HG03060 (cell line): Measurements from ENCODE around the gene STARD6.
"Not testable (repeated sequence)": the region's sequence is repeated elsewhere in the genome, so short reads cannot be mapped to it uniquely, and the experiment has no call there.

Experiments
- ATAC-seq: cut with Tn5 transposase; IDR thresholded peaks from one replicate; pipeline ENCODE4 v1.9.1; 2021; ENCODE audit warnings: low read depth, moderate number of reproducible peaks; ENCODE audit not compliant: unreplicated experiment

The STARD6 gene

GRCh38 chr18:54357660-54358494 is at the start of gene STARD6, which contains the start of gene C18orf54:
Gene STARD6 (minus strand): TSS chr18:54357858. CDS start chr18:54354573, 3,285 bp downstream.
Gene C18orf54 (plus strand): TSS chr18:54357906. CDS start chr18:54360573, 2,667 bp downstream.
- ATAC-seq, result peak; percentile 79

- no peak for ATAC-seq
Measured at GRCh38 chr18:54405290-54405689, 47.6 kb upstream of the STARD6 start.

- ATAC-seq, result no peak
Measured at GRCh38 chr18:54396760-54397159, 39.1 kb upstream of the STARD6 start.

- ATAC-seq, result no peak
Measured at GRCh38 chr18:54393648-54394294, 36.1 kb upstream of the STARD6 start.

GRCh38 chr18:54392543-54393023 is 34.9 kb upstream of the STARD6 start:
- ATAC-seq, result peak; percentile 51

- ATAC-seq, result no peak
Measured at GRCh38 chr18:54390838-54391237, 33.2 kb upstream of the STARD6 start.

- ATAC-seq, result no peak
Measured at GRCh38 chr18:54389143-54389505, 31.5 kb upstream of the STARD6 start.

GRCh38 chr18:54388203-54389142 is 30.8 kb upstream of the STARD6 start:
- peak; percentile 95 for ATAC-seq

GRCh38 chr18:54387631-54388030 is 30.0 kb upstream of the STARD6 start:
- no peak for ATAC-seq

- ATAC-seq, result not testable (repeated sequence)
Measured at GRCh38 chr18:54386800-54387495, 29.3 kb upstream of the STARD6 start.

- no peak for ATAC-seq
Measured at GRCh38 chr18:54386043-54386442, 28.4 kb upstream of the STARD6 start.

GRCh38 chr18:54382733-54383252 is 25.1 kb upstream of the STARD6 start:
- ATAC-seq, result no peak

- no peak for ATAC-seq
Measured at GRCh38 chr18:54382076-54382475, 24.4 kb upstream of the STARD6 start.

- ATAC-seq, result no peak
Measured at GRCh38 chr18:54381640-54382039, 24.0 kb upstream of the STARD6 start.

GRCh38 chr18:54378057-54378456 is 20.4 kb upstream of the STARD6 start:
- ATAC-seq, result no peak

GRCh38 chr18:54360406-54360805 is 2.7 kb upstream of the STARD6 start:
- ATAC-seq, result no peak

- ATAC-seq, result no peak
Measured at GRCh38 chr18:54359233-54359632, 1.6 kb upstream of the STARD6 start.

GRCh38 chr18:54358495-54359040 is 910 bp upstream of the STARD6 start:
- no peak for ATAC-seq

GRCh38 chr18:54357082-54357659 is 487 bp downstream of the STARD6 start:
- ATAC-seq, result no peak
